ENCODE measurements around the gene TLE1. TPM values are rescaled to one million over a fixed set of nuclear protein-coding genes. Genes with fewer than 3 reads are reported as not detected.
"Not testable (repeated sequence)": the region's sequence is repeated elsewhere in the genome, so short reads cannot be mapped to it uniquely, and the experiment has no call there.

Gene TLE1
- total RNA-seq, 4 donors from 2014 or later: 51.5 to 77.3 (median 62.2) TPM

- WGBS, 2 donors (ENCODE audit: low coverage in 1 of 2): 87 to 88% methylated on average over 6 to 10 of the region's 10 CpGs
- in situ Hi-C loops (cut with MboI; ENCODE audit: low pct_ligation_motif_present in 1 of 4, low pct_unique_long_range_greater_than_20kb in 1 of 4, low sequenced_read_pairs in 3 of 4): no loop called here
- Histone ChIP-seq H3K36me3 (peaks cover 0 to 9% (median 0%) of the 10 kb centered on the region in 4 donors), H3K27me3 (no peaks in the 10 kb centered on the region), H3K27ac (no peak overlapping the region), H3K4me1 (peaks cover 0 to 46% (median 20%) of the 10 kb centered on the region in 4 donors), H3K4me3 (no peak overlapping the region), H3K9me3 (no peaks in the 10 kb centered on the region)
- DNase-seq: no peak
- TF ChIP-seq, protein P1, sequence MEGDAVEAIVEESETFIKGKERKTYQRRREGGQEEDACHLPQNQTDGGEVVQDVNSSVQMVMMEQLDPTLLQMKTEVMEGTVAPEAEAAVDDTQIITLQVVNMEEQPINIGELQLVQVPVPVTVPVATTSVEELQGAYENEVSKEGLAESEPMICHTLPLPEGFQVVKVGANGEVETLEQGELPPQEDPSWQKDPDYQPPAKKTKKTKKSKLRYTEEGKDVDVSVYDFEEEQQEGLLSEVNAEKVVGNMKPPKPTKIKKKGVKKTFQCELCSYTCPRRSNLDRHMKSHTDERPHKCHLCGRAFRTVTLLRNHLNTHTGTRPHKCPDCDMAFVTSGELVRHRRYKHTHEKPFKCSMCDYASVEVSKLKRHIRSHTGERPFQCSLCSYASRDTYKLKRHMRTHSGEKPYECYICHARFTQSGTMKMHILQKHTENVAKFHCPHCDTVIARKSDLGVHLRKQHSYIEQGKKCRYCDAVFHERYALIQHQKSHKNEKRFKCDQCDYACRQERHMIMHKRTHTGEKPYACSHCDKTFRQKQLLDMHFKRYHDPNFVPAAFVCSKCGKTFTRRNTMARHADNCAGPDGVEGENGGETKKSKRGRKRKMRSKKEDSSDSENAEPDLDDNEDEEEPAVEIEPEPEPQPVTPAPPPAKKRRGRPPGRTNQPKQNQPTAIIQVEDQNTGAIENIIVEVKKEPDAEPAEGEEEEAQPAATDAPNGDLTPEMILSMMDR (IDR thresholded peaks at IDR 0.05): no peak
- no peak for TF ChIP-seq EP300 (IDR thresholded peaks at IDR 0.05; ENCODE audit: low read depth)
- no peak for TF ChIP-seq POLR2AphosphoS5 (IDR thresholded peaks at IDR 0.05)
- TF ChIP-seq POLR2A (IDR thresholded peaks at IDR 0.05): no peak
- intact Hi-C loops (cut with DNase I; ENCODE audit: low total_unique reads): no loop called here
Measured at GRCh38 chr9:81595887-81596543, 93.3 kb downstream of the TLE1 start.

DNA sequence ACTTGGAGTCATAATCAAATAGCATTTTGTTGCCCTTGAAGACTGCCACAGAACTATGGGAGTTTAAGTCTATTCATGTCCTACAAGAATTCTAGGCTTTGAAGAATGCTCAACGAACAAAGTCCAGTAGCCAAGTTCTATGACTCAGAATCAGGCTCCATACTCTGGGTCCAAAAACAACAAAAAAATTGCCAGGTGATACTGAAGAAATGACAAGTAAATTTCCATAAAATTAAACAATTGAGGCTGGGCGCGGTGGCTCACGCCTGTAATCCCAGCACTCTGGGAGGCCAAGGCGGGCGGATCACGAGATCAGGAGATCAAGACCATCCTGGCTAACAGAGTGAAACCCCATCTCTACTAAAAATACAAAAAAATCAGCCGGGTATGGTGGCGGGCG is 94.1 kb downstream of the TLE1 start:
- H3K4me3 ChIP-seq; H3K36me3 ChIP-seq; intact Hi-C loops (cut with DNase I; ENCODE audit: low total_unique reads); H3K9me3 ChIP-seq; in situ Hi-C loops (cut with MboI; ENCODE audit: low pct_ligation_motif_present in 1 of 4, low pct_unique_long_range_greater_than_20kb in 1 of 4, low sequenced_read_pairs in 3 of 4); H3K27ac ChIP-seq; H3K27me3 ChIP-seq; DNase-seq: not testable (repeated sequence)
- WGBS, 2 donors (ENCODE audit: low coverage in 1 of 2): 78 to 88% methylated on average over 9 to 10 of the region's 10 CpGs
- H3K4me1 ChIP-seq: peaks cover 0 to 40% (median 18%) of the 10 kb centered on the region in 4 donors

GRCh38 chr9:81594415-81594814 is 94.9 kb downstream of the TLE1 start:
- 75 to 84% methylated on average over 2 to 5 of the region's 5 CpGs for WGBS, 2 donors (ENCODE audit: low coverage in 1 of 2)
- in situ Hi-C loops (cut with MboI; ENCODE audit: low pct_ligation_motif_present in 1 of 4, low pct_unique_long_range_greater_than_20kb in 1 of 4, low sequenced_read_pairs in 3 of 4) (no loop called here), intact Hi-C loops (cut with DNase I; ENCODE audit: low total_unique reads) (no loop called here)
- Histone ChIP-seq H3K4me1 (peaks cover 0 to 32% (median 16%) of the 10 kb centered on the region in 4 donors), H3K36me3 (peaks cover 0 to 9% (median 0%) of the 10 kb centered on the region in 4 donors), H3K4me3 (no peak overlapping the region), H3K27me3 (no peaks in the 10 kb centered on the region), H3K27ac (no peak overlapping the region), H3K9me3 (no peaks in the 10 kb centered on the region)
- DNase-seq: no peak
- no peak for TF ChIP-seq POLR2AphosphoS5 (IDR thresholded peaks at IDR 0.05)
- TF ChIP-seq POLR2A (IDR thresholded peaks at IDR 0.05): no peak
- TF ChIP-seq, protein P1 (IDR thresholded peaks at IDR 0.05): no peak
- no peak for TF ChIP-seq EP300 (IDR thresholded peaks at IDR 0.05; ENCODE audit: low read depth)

- Histone ChIP-seq H3K4me1 (peaks cover 4 to 44% (median 28%) of the 10 kb centered on the region in 4 donors), H3K4me3 (peak overlapping the region in 1 of 4 donors; percentile 0), H3K9me3 (no peaks in the 10 kb centered on the region), H3K36me3 (peaks cover 0 to 9% (median 0%) of the 10 kb centered on the region in 4 donors), H3K27ac (peak overlapping the region; percentile 70 to 84 (median 76)), H3K27me3 (no peaks in the 10 kb centered on the region)
- TF ChIP-seq POLR2A (IDR thresholded peaks at IDR 0.05) (peak; percentile 34), EP300 (IDR thresholded peaks at IDR 0.05; ENCODE audit: low read depth) (no peak), POLR2AphosphoS5 (IDR thresholded peaks at IDR 0.05) (peak in 2 of 3 donors; percentile 46 to 60)
- TF ChIP-seq, protein P1 (IDR thresholded peaks at IDR 0.05): no peak
- in situ Hi-C loops (cut with MboI; ENCODE audit: low pct_ligation_motif_present in 1 of 4, low pct_unique_long_range_greater_than_20kb in 1 of 4, low sequenced_read_pairs in 3 of 4) (no loop called here), intact Hi-C loops (cut with DNase I; ENCODE audit: low total_unique reads) (no loop called here)
- peak; percentile 79 for DNase-seq
- 13 to 35% methylated on average over 1 to 15 of the region's 15 CpGs for WGBS, 2 donors (ENCODE audit: low coverage in 1 of 2)
Measured at GRCh38 chr9:81592887-81593266, 96.5 kb downstream of the TLE1 start.

Measured in transverse colon (tissue), 4 donors.